MM.1S (cell line): ENCODE results near the gene MTCH1.

Experiments
- DNase-seq: peaks from one replicate; pipeline ENCODE4 v3.0.0-alpha.2; 2015
- H2AFZ ChIP-seq: fragments of 300-600 bp; sonication (generic); 2 replicates; pipeline ENCODE4 v1.6.0; 2016; ENCODE audit warnings: antibody characterized with exemption, low read length
- H3F3A ChIP-seq: fragments of 300-600 bp; sonication (generic); 2 replicates; pipeline ENCODE4 v1.6.1; 2016; ENCODE audit warnings: mild to moderate bottlenecking, antibody characterized with exemption, low read length, moderate library complexity, mixed read lengths; ENCODE audit not compliant: insufficient read depth
- H3K27ac ChIP-seq: fragments of 300-600 bp; sonication (generic); 2 replicates; pipeline ENCODE4 v1.5.1; 2016; ENCODE audit warnings: mild to moderate bottlenecking, low read length
- H3K27me3 ChIP-seq: fragments of 300-600 bp; sonication (generic); replicated peaks from 2 replicates; pipeline ENCODE4 v1.6.0; 2016; ENCODE audit warnings: low read length; ENCODE audit not compliant: insufficient read depth
- H3K36me3 ChIP-seq: fragments of 300-600 bp; sonication (generic); replicated peaks from 2 replicates; pipeline ENCODE4 v1.6.1; 2016; ENCODE audit warnings: mild to moderate bottlenecking, low read length, mixed read lengths; ENCODE audit not compliant: insufficient read depth
- H3K4me1 ChIP-seq: fragments of 300-600 bp; sonication (generic); 2 replicates; pipeline ENCODE4 v1.6.1; 2016; ENCODE audit warnings: low read length, mixed read lengths
- H3K4me2 ChIP-seq: fragments of 300-600 bp; sonication (generic); 2 replicates; pipeline ENCODE4 v1.6.0; 2016; ENCODE audit warnings: low read depth, low read length
- H3K4me3 ChIP-seq: fragments of 300-600 bp; sonication (generic); 2 replicates; pipeline ENCODE4 v1.5.1; 2016; ENCODE audit warnings: low read length, mixed read lengths
- H3K79me2 ChIP-seq: fragments of 300-600 bp; sonication (generic); 2 replicates; pipeline ENCODE4 v1.6.1; 2016; ENCODE audit warnings: mixed run types, low read length, mixed read lengths
- H3K9ac ChIP-seq: fragments of 300-600 bp; sonication (generic); 2 replicates; pipeline ENCODE4 v1.6.1; 2016; ENCODE audit warnings: low read length, mixed read lengths
- H3K9me2 ChIP-seq: fragments of 300-600 bp; sonication (generic); replicated peaks from 2 replicates; pipeline ENCODE4 v1.6.1; 2016; ENCODE audit warnings: mild to moderate bottlenecking, low read length, mixed read lengths; ENCODE audit not compliant: insufficient read depth
- H3K9me3 ChIP-seq: fragments of 300-600 bp; sonication (generic); replicated peaks from 2 replicates; pipeline ENCODE4 v1.6.1; 2016; ENCODE audit warnings: mild to moderate bottlenecking, low read length, mixed read lengths; ENCODE audit not compliant: insufficient read depth
- H4K20me1 ChIP-seq: fragments of 300-600 bp; sonication (generic); 2 replicates; pipeline ENCODE4 v1.6.1; 2016; ENCODE audit warnings: mild to moderate bottlenecking, low read length, moderate library complexity, mixed read lengths; ENCODE audit not compliant: insufficient read depth
- CTCF ChIP-seq: fragments of 300-600 bp; sonication (generic); IDR thresholded peaks from 2 replicates; pipeline ENCODE4 v1.5.1; 2016; ENCODE audit warnings: antibody characterized with exemption, low read length, mixed read lengths
- EZH2 ChIP-seq: fragments of 300-600 bp; sonication (generic); optimal IDR thresholded peaks from 2 replicates; pipeline ENCODE3; 2017; ENCODE audit warnings: low read depth, mild to moderate bottlenecking, antibody characterized with exemption, low read length, mixed read lengths
- EZH2phosphoT487 ChIP-seq: fragments of 300-600 bp; sonication (generic); IDR thresholded peaks from 2 replicates; pipeline ENCODE4 v1.6.1; 2018; ENCODE audit warnings: antibody characterized with exemption, low read length

MTCH1 gene

DNA sequence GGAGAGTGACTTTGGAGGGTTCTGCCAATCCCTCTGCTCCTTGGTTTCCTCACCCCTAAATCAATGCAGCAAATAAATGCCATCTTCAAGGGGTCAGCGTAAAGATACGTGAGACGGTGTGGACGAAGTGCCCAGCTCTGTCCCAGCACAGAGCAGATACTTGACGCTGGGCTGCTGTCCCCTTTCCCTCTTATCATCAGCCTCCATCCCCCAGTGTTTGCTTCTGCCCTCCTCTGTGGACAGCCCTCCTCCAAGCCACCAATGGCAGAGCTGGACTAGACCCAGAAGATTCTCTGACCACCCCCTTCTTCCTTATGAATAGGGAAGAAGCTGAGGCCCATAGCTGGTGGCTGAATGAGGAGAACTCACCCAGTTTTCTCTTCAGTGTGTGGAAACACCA, 49.2 kb downstream of the MTCH1 start:
- Histone ChIP-seq H3K9me2 (no peaks in the 10 kb centered on the region), H3K36me3 (no peaks in the 10 kb centered on the region), H4K20me1 (no peaks in the 10 kb centered on the region), H3K79me2 (no peaks in the 10 kb centered on the region), H3K4me2 (no peak overlapping the region), H3F3A (no peaks in the 10 kb centered on the region), H3K4me1 (no peaks in the 10 kb centered on the region), H3K9ac (no peak overlapping the region), H3K27ac (no peak overlapping the region), H3K9me3 (no peaks in the 10 kb centered on the region), H3K27me3 (no peaks in the 10 kb centered on the region), H2AFZ (no peak overlapping the region), H3K4me3 (no peak overlapping the region)
- no peak for DNase-seq
- TF ChIP-seq EZH2phosphoT487, result no peak
- TF ChIP-seq EZH2, result no peak
- TF ChIP-seq CTCF, result no peak

DNA sequence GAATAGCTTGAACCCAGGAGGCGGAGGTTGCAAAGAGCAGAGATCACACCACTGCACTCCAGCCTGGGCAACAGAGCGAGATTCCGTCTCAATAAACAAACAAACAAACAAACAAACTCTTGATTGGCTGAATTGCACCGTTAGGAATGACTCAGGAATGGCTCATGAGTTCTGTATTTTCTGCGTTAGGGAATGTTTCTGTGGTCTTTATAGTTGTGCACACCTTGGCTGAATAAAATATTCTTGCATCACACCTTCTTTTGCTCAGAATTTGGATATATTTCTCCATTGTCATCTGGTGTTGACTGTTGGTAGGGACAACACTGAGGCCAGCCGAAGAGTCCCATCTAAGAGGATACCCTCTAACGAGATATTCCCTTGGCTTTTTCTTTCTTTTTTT, 51.1 kb downstream of the MTCH1 start:
- H3K4me2 ChIP-seq, result no peak overlapping the region
- H3F3A ChIP-seq, result no peaks in the 10 kb centered on the region
- H3K27ac ChIP-seq, result no peak overlapping the region
- TF ChIP-seq EZH2phosphoT487 (no peak), EZH2 (no peak)
- no peaks in the 10 kb centered on the region for H3K9me3 ChIP-seq
- H2AFZ ChIP-seq, result no peak overlapping the region
- H3K36me3 ChIP-seq, result no peaks in the 10 kb centered on the region
- no peak overlapping the region for H3K9ac ChIP-seq
- no peaks in the 10 kb centered on the region for H3K4me1 ChIP-seq
- H3K9me2 ChIP-seq, result no peaks in the 10 kb centered on the region
- H3K79me2 ChIP-seq, result no peaks in the 10 kb centered on the region
- no peaks in the 10 kb centered on the region for H4K20me1 ChIP-seq
- no peak for DNase-seq
- no peak overlapping the region for H3K4me3 ChIP-seq
- no peaks in the 10 kb centered on the region for H3K27me3 ChIP-seq

DNA sequence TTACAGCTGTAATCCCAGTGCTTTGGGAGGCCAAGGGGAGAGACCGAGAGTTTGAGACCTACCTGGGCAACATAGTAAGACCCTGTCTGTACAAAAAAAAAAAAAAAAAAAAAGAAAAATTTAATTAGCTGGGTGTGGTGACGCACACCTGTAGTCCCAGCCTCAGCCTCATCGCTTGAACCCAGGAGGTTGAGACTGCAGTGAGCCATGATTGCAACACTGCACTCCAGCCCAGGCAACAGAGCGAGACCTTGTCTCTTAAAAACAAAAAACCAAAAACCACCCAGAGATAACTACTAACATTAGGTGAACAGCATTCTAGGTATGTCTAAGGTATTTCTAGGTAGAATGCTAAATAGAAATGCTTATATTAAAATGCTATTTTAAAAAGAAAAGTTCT, 52.5 kb downstream of the MTCH1 start:
- Histone ChIP-seq H3K9ac (no peak overlapping the region), H4K20me1 (no peaks in the 10 kb centered on the region), H3K4me1 (no peaks in the 10 kb centered on the region), H3K4me2 (no peak overlapping the region), H3K79me2 (no peaks in the 10 kb centered on the region), H3K27me3 (no peaks in the 10 kb centered on the region), H3K4me3 (no peak overlapping the region), H3K27ac (no peak overlapping the region), H3K9me3 (no peaks in the 10 kb centered on the region), H3K36me3 (no peaks in the 10 kb centered on the region), H3K9me2 (no peaks in the 10 kb centered on the region), H2AFZ (no peak overlapping the region), H3F3A (no peaks in the 10 kb centered on the region)
- no peak for DNase-seq
- no peak for TF ChIP-seq EZH2phosphoT487
- no peak for TF ChIP-seq EZH2
- no peak for TF ChIP-seq CTCF

DNA sequence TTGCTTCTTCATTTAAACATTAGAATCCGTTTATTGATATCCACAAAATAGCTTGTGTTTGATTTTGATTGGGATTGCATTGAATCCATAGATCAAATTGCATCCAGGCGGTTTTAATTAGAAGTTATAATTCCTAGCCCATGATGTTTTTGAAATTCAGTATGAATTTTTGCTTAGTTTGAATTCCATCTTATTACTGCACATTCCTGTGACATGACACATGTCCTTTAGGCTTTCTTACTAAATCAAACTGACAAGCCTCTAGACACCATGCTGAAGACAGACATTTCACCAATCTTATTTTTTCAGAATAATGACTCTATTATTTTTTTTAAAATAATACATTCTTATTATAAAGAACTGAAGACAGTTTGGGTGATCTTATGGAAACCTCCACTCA, 52.9 kb downstream of the MTCH1 start:
- Histone ChIP-seq H3K27ac (no peak overlapping the region), H3K4me2 (no peak overlapping the region), H3F3A (no peaks in the 10 kb centered on the region), H3K27me3 (no peaks in the 10 kb centered on the region), H3K79me2 (no peaks in the 10 kb centered on the region), H2AFZ (no peak overlapping the region), H3K9me2 (no peaks in the 10 kb centered on the region), H3K36me3 (no peaks in the 10 kb centered on the region), H4K20me1 (no peaks in the 10 kb centered on the region), H3K9ac (no peak overlapping the region), H3K4me3 (no peak overlapping the region), H3K9me3 (no peaks in the 10 kb centered on the region), H3K4me1 (no peaks in the 10 kb centered on the region)
- TF ChIP-seq CTCF, result no peak
- no peak for TF ChIP-seq EZH2
- no peak for TF ChIP-seq EZH2phosphoT487
- no peak for DNase-seq
